BLaER1 (cell line): ENCODE measurements around the gene B3GAT1.

ENCODE experiments used
- H3K27ac ChIP-seq: shearing (Covaris generic); formaldehyde crosslinking; 2 replicates; pipeline ENCODE4 v1.8.1; 2022
- H3K27me3 ChIP-seq: shearing (Covaris generic); formaldehyde crosslinking; 2 replicates; pipeline ENCODE4 v1.8.1; 2022
- H3K36me3 ChIP-seq: shearing (Covaris generic); formaldehyde crosslinking; 2 replicates; pipeline ENCODE4 v1.8.1; 2022
- H3K4me1 ChIP-seq: shearing (Covaris generic); formaldehyde crosslinking; 2 replicates; pipeline ENCODE4 v1.8.1; 2022
- H3K4me2 ChIP-seq: shearing (Covaris generic); formaldehyde crosslinking; 2 replicates; pipeline ENCODE4 v1.8.1; 2022
- H3K4me3 ChIP-seq: shearing (Covaris generic); formaldehyde crosslinking; 2 replicates; pipeline ENCODE4 v1.8.1; 2022
- H3K9ac ChIP-seq: shearing (Covaris generic); formaldehyde crosslinking; 2 replicates; pipeline ENCODE4 v1.8.1; 2022
- H3K9me3 ChIP-seq: shearing (Covaris generic); formaldehyde crosslinking; 2 replicates; pipeline ENCODE4 v1.8.1; 2022
- H4K20me1 ChIP-seq: shearing (Covaris generic); formaldehyde crosslinking; 2 replicates; pipeline ENCODE4 v1.8.1; 2022
- Cebpa-rat ChIP-seq: shearing (Covaris generic); IDR thresholded peaks from 2 replicates; pipeline ENCODE4 v1.8.1; 2022

The B3GAT1 gene

DNA sequence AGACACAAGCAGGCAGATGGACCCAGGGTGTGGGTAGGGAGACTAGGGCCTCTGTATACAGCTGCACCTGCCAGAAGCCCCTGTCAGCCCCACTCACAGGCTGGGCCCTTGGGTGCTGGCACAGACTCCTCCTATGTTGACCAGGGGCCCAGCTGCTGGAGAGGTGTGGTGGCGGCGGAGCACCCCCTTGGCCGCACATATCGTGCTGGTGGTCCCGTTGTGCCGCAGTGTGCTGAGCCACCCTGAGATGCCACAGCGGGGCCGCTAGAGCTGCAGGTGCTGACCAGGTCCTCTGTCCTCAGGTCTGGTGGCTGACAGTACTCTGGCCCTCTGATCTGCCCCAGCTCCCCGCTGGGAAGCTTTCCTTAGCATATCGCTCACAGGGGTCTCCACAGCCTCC lies 30.2 kb upstream of the B3GAT1 start:
- H3K27me3 ChIP-seq = no peaks in the 10 kb centered on the region
- no peaks in the 10 kb centered on the region; the same call in 1 of the 2 replicates for H3K4me1 ChIP-seq

DNA sequence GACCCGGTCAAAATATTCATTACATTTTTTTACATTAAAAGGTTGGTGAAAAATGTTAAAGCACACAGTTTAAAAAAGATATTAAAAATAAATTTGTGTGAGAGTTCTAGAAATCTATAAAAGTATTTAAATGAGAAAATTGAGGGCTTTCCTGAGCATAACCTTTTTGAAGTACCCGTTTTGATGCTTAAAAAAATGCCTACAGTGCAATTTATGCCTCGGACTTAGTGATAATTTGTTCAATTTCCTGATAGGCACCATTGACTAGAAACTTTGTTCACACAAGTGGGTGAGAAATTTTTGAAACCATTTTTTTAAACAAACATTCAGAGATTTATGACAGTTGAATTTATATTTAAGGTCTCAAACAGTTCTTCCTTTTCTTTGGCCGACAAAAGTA lies 29.7 kb upstream of the B3GAT1 start:
- no peaks in the 10 kb centered on the region for H3K36me3 ChIP-seq
- H3K27me3 ChIP-seq = no peaks in the 10 kb centered on the region

More for the DNA sequence above, 30.2 kb upstream of the B3GAT1 start:
- Histone ChIP-seq H4K20me1 (no peaks in the 10 kb centered on the region), H3K4me2 (no peak overlapping the region), H3K4me3 (no peak overlapping the region), H3K27ac (no peak overlapping the region), H3K9ac (no peak overlapping the region), H3K36me3 (no peaks in the 10 kb centered on the region), H3K9me3 (peaks cover 25% of the 10 kb centered on the region)
- no peak for TF ChIP-seq Cebpa-rat

DNA sequence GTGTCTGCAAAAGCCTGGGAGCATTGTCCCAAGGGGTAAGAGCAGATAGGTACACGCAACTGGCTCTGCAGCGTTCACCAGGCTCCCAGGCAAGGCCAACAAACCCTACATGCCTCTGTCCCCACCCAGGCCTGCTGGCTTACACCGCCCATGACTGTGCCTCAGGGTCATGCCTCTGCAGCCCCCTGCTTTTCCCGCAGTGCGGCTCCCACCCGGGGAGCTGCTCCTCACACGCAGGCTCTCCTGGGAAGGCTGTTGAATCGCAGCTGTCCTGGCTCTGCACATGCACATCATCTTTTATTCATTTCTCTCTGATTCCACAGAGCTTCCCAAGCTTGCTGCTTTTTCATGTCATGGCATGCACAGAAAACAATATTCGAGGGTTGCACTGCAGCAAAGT lies 29.2 kb upstream of the B3GAT1 start:
- no peak for TF ChIP-seq Cebpa-rat
- H3K4me3 ChIP-seq = no peak overlapping the region
- no peaks in the 10 kb centered on the region for H4K20me1 ChIP-seq
- H3K27me3 ChIP-seq = no peaks in the 10 kb centered on the region
- no peaks in the 10 kb centered on the region for H3K36me3 ChIP-seq
- H3K4me1 ChIP-seq = no peaks in the 10 kb centered on the region; the same call in 1 of the 2 replicates
- no peak overlapping the region for H3K4me2 ChIP-seq
- no peak overlapping the region for H3K9ac ChIP-seq
- H3K27ac ChIP-seq = no peak overlapping the region
- peaks cover 25% of the 10 kb centered on the region for H3K9me3 ChIP-seq

More for the DNA sequence above, 29.7 kb upstream of the B3GAT1 start:
- Histone ChIP-seq H4K20me1 (no peaks in the 10 kb centered on the region), H3K4me3 (no peak overlapping the region), H3K9ac (no peak overlapping the region), H3K9me3 (peaks cover 25% of the 10 kb centered on the region), H3K4me1 (no peaks in the 10 kb centered on the region; the same call in 1 of the 2 replicates), H3K4me2 (no peak overlapping the region), H3K27ac (no peak overlapping the region)
- TF ChIP-seq Cebpa-rat = no peak

DNA sequence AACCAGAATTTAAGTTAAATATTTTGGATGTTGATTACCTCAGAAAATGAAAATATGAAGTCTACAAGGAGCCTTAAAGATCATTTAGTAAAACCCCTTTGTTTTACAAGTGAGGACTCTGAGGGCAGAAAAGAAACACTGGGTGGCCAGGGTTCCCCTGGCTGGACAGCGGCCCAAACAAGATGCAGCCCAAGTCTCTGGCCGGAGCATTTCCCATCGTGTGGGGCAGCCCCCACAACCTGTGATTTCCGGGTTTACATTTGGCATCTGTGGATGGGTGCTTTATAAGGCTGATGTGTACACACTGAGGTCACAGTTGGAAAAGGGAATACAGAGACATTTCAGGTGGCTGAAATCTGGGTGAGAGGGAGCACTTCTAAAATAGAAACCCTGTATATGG lies 28.8 kb upstream of the B3GAT1 start:
- TF ChIP-seq Cebpa-rat = no peak
- no peaks in the 10 kb centered on the region for H3K27me3 ChIP-seq
- H3K9ac ChIP-seq = no peak overlapping the region
- H3K9me3 ChIP-seq = peaks cover 25% of the 10 kb centered on the region
- H4K20me1 ChIP-seq = no peaks in the 10 kb centered on the region
- H3K4me2 ChIP-seq = no peak overlapping the region
- H3K4me3 ChIP-seq = no peak overlapping the region
- no peaks in the 10 kb centered on the region for H3K36me3 ChIP-seq
- H3K27ac ChIP-seq = no peak overlapping the region
- no peaks in the 10 kb centered on the region; the same call in 1 of the 2 replicates for H3K4me1 ChIP-seq

DNA sequence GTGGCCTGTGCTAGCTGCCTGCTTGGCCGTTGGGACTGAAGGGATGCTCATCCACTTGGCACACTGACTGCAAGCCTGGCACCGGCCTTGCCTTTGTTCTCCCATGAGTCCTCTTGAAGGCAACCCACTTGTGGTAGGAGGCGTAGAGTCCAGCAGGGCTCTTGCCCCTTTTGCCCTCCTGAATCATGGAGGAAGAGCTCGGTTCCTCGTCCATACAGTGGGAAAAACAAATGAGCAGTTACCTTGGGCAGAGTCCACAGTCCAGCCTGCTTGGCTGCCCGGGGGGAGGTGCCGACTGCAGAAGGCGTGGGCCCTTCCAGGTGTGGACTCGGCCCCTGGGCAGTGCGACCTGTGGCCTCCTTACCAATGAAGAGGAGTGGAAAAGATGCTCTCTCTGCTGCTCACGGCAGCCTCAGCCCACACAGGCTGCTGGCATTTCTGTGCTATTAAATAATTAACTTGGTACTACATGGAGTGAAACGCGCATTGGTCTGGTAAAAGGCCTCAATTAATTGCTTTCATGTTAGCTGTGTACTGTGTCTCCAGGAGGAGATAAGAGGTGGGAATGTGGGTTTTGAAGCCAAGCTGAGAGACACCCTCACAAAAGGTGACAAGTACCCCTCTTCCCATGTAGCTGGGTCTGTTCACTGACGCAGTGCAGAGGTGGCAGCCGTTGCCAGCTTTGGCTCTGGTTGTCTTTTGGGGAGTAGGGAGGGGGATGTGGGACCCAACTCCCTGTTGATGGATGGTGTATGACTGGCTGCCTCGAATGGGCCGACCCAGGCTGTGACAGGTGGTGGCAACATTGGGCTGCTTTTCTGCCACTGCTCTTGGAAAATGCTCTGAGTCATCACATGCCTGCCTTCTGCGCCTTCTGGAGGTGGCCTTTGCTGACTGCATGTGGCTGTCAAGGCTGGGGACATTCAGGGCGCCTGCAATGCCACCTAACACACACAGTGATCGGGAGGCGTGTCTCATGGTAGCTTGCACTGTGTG lies 26.8 kb upstream of the B3GAT1 start:
- no peaks in the 10 kb centered on the region for H3K27me3 ChIP-seq
- H4K20me1 ChIP-seq = no peaks in the 10 kb centered on the region
- no peak overlapping the region for H3K4me2 ChIP-seq
- no peak for TF ChIP-seq Cebpa-rat
- H3K9ac ChIP-seq = no peak overlapping the region
- no peaks in the 10 kb centered on the region for H3K4me1 ChIP-seq
- no peaks in the 10 kb centered on the region for H3K36me3 ChIP-seq
- no peak overlapping the region for H3K4me3 ChIP-seq
- peaks cover 8% of the 10 kb centered on the region for H3K9me3 ChIP-seq
- no peak overlapping the region for H3K27ac ChIP-seq

DNA sequence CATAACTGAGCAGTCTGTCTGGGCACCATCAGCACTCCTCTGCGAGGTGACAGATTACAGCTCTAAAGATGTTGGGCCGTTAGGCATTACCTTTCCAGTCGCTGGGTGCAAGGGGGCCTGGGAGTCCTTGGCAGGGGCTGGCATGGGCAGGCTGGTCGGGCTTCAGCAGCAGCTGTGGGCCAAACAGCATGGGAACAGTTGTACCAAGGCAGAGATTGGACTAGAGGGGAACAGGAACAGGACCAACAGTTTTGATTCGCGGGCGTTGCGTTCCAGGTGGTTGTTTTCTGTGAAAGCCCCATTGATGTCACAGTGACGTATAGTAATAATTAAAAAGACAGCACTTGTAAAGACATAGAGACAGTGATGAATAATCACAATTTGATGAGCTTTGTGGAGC lies 25.8 kb upstream of the B3GAT1 start:
- Histone ChIP-seq H4K20me1 (no peaks in the 10 kb centered on the region), H3K9ac (no peak overlapping the region), H3K27me3 (no peaks in the 10 kb centered on the region), H3K9me3 (no peaks in the 10 kb centered on the region), H3K4me1 (no peaks in the 10 kb centered on the region), H3K36me3 (no peaks in the 10 kb centered on the region), H3K4me2 (no peak overlapping the region), H3K27ac (no peak overlapping the region), H3K4me3 (no peak overlapping the region)
- TF ChIP-seq Cebpa-rat = no peak

DNA sequence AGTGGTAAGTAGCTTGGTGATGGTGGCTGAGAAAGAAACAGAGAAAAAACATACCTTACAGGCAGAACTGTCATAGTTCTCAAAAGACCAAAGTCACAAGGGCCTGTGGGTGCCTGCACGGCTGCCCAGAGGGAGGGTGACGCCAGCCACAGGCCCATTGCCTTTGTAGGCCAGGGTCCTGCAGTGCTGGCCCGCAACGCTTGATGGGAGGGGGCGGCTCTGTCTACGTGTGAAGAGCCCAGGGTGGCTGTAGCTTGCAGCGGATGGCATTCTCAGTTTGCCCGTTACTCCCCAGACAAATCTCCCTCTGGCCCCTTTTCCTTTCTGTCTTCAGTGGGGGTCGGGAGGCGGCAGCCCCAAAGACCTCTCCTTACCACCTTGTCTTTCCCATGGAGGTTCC lies 24.7 kb upstream of the B3GAT1 start:
- Histone ChIP-seq H3K27me3 (no peaks in the 10 kb centered on the region), H3K9me3 (no peaks in the 10 kb centered on the region), H3K4me1 (no peaks in the 10 kb centered on the region), H3K4me3 (no peak overlapping the region), H3K4me2 (no peak overlapping the region), H3K27ac (no peak overlapping the region), H3K9ac (no peak overlapping the region), H4K20me1 (no peaks in the 10 kb centered on the region), H3K36me3 (no peaks in the 10 kb centered on the region)
- no peak for TF ChIP-seq Cebpa-rat

DNA sequence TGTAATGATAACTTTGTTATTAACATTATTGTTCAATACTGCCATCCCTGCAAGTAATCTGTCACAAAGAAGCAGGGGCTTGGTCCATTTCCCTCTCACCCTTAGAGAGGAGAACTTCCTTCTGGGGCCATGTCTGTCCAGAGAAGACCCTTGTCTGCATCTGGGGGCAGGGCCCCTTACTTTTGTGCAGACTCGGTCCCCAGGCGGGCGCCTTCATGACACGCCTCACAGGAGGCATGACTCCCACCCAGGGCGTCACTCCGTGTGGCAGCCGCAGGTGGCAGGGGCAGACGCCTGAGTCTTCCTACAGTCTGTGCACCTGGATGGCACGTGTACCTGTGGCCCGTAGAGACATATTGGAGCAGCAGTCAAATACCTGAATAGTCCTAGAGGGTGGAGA lies 21.8 kb upstream of the B3GAT1 start:
- H3K9me3 ChIP-seq = no peaks in the 10 kb centered on the region
- no peaks in the 10 kb centered on the region for H3K27me3 ChIP-seq
- H3K27ac ChIP-seq = no peak overlapping the region
- H3K4me3 ChIP-seq = no peak overlapping the region
- TF ChIP-seq Cebpa-rat = no peak
- no peaks in the 10 kb centered on the region for H3K36me3 ChIP-seq
- no peak overlapping the region for H3K9ac ChIP-seq
- H3K4me2 ChIP-seq = no peak overlapping the region
- no peaks in the 10 kb centered on the region for H4K20me1 ChIP-seq
- H3K4me1 ChIP-seq = no peaks in the 10 kb centered on the region

DNA sequence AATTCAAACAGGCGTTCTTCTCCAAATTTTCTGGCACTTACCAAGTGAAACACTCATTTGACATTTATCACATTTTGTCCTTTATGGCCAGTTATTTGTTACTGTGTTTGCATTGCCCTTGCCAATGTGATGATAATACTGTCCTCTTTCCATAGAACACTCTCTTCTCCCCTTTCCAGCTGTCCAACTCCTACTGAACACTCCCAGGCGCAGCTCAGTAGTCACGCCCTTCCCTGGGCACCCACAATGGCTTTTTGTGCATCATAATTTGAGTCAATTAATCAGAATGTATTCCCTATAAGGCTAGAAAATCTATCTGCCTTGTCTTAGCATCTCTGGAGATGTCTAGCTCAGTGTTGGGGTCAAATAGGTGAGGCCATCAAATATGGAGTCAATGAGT lies 21.2 kb upstream of the B3GAT1 start:
- Histone ChIP-seq H3K9ac (no peak overlapping the region), H3K4me1 (no peaks in the 10 kb centered on the region), H3K27me3 (no peaks in the 10 kb centered on the region), H3K9me3 (no peaks in the 10 kb centered on the region), H3K27ac (no peak overlapping the region), H3K4me2 (no peak overlapping the region), H3K36me3 (no peaks in the 10 kb centered on the region), H3K4me3 (no peak overlapping the region), H4K20me1 (no peaks in the 10 kb centered on the region)
- TF ChIP-seq Cebpa-rat = no peak

DNA sequence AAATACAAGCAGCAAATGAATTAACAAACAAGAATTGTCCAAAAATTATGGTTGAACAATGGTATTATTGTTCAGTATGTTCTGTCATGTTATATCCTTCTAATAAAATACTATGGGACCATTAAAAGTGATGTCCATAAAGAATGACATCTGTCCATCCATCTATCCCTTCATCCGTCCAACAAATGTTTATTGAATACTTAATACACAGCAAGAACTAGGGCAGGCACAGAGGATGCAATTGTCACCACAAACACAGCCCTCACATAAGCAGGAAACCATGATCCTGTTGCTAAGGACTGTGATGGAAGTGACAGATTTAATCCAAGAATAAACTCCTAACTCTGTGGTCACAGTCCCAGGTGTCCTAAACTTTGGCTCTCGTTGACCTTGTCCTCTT lies 20.7 kb upstream of the B3GAT1 start:
- Histone ChIP-seq H3K9ac (no peak overlapping the region), H3K27me3 (no peaks in the 10 kb centered on the region), H3K4me3 (no peak overlapping the region), H3K27ac (no peak overlapping the region), H3K36me3 (no peaks in the 10 kb centered on the region), H3K9me3 (no peaks in the 10 kb centered on the region), H3K4me2 (no peak overlapping the region), H4K20me1 (no peaks in the 10 kb centered on the region), H3K4me1 (no peaks in the 10 kb centered on the region)
- no peak for TF ChIP-seq Cebpa-rat
